Hematopoietic multipotent progenitor cell treated with erythropoietin and hydrocortisone succinate and interleukin-3 and kit ligand, for 6 days (in vitro differentiated cells): ENCODE results near the gene CITED1.

Experiments used
- DNase-seq: peaks from one replicate; pipeline ENCODE4 v3.0.0-alpha.2; 2015

The CITED1 gene

DNA sequence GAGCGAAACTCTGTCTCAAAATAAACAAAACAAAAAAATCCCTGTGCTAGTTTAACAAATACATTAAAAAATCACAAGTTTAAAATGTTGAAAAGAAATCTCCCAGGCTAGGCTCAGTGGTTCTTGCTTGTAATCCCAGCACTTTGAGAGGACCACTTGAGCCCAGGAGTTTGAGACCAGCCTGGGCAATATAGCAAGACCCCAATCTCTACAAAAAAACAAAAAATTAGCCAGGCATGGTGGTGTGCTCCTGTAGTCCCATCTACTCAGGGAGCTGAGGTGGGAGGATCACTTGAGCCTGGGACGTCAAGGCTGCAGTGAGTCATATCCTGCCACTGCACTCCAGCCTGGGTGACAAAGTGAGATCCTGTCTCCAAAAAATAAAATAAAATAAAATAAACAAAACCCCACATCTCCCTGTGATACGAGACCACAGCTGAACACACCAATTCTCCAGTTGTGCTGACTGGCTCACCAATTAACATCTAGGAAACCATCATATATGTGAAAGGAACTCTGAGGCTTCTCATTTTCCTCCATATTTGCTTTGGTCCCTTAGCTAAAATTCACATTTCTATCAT lies 36.0 kb downstream of the CITED1 start:
- no peak for DNase-seq

DNA sequence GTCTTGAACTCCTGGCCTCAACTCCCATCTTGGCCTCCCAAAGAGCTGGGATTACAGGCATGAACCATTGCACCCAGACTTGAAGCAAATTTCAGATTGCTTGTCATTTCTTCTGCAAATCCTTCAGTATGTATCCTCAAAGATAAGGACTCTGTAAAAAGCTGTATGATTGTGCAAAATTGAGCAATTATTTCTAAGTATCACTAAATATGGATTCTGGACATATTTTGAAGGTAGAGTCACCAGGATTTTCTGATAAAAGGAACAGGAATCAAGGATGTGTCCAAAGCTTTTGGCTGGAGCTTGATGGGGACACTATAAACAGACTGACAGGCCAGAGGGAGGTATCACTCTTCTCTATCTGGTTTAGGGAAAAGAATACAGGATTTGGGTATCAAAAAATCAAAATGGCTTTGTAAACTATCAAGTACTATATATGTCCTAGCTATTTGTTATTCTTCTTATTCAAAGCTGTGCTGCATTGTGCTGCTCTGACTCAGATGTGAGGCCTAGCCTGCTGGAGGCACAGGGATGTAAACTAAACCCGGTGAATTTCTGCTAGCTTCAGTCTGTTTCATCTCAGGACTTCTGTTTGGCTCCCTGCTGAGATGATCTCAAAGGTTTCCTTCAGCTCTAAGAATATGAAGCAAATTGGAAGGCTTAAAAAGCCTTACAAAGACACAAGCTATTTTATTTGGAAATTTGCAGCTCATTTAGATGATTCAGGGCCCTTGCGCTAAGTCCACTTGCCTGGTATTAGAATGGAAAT lies 36.9 kb downstream of the CITED1 start:
- DNase-seq, result no peak

DNA sequence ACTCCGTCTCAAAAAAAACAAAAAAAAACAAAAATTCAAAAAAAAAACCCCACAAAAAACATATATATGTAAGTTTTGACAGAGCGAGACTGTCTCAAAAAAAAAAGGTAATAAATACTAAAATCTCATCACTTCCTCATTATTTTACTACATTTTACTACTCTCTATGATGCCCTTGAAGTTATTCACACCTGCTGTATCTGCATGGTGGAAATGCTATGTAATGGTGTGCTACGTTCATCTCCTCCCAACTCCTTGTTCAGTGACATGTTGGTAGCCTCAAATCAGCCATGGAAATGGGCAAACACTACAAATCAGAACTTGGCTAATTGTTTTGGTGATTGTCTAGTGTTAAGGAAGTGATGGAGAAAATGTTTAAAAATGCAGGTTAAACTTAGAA lies 40.5 kb downstream of the CITED1 start:
- no peak for DNase-seq

DNA sequence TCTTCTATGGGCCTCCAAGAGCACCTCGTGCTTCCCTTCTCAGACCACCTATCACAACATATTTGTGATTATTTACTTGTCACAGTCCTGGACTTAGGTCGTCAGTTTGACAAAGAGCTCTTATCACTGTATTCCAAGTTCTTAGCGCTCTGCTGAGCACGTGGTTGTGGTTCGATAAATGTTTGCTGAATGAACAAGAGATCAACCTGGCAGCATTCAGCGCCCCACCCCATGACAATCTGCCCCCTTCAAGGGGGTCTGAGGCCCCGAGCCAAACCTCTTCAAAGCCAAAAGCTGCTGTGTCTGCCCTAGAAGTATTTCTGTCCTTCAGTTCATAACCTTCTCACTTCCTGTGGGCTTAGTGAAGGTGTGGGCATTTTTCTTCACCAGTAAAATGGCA lies 43.6 kb downstream of the CITED1 start:
- DNase-seq, result peak; percentile 57

DNA sequence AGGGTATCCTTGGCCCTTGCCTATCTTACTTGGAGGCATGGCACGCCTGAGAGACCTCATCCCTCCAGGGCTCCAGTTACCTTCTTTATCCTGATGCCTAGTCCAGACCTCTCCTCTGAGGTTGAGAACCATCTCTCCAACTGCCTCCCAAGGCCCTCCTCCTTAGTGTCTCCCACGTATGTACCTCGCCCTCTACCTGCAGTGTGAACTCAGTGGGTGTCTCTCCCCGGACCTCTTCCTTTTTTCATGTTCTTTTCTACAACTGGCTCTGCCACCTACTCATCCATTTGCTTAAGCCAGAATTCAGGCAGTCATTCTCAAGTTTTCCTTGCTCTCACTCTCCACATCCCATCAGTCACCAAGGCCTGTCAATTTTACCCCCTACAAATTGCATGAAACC lies 45.3 kb downstream of the CITED1 start:
- no peak for DNase-seq

DNA sequence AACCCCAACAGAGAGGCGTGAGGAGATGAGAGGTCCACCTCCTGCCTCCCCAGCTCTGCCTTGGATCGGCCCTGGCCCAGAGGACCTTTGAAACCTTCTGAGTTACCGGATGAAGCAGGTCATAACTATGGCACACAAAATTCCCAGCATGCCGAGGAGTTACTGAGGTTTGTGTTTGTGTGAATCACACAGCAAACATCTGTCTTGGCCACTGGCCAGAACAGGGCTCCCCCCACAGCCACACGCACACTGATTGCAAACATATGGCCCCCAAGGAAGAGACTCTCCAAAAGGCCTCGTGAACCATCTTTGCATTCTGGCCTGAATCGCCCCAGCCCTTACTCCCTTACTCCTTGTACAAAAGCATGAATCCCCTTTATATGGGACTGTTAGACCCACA lies 47.5 kb downstream of the CITED1 start:
- no peak for DNase-seq

DNA sequence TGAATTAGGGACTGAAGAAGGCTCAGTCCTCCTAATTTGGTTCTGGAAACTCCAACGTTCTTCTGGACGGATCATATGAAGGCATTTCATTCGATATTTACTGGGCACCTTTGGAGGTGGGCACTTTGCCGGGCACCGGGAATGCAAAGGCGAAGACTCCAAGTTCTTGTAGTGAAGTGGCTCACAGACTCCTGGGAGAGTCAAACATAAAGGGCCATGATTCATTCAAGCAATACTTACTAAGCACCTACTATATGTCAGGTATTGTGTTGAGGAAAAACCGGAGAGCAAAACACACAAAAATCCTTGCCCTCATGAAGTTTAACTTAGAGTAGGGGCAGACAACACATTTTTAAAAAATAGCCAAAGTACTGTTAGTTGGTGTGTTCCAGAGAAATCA lies 49.9 kb downstream of the CITED1 start:
- DNase-seq, result no peak

DNA sequence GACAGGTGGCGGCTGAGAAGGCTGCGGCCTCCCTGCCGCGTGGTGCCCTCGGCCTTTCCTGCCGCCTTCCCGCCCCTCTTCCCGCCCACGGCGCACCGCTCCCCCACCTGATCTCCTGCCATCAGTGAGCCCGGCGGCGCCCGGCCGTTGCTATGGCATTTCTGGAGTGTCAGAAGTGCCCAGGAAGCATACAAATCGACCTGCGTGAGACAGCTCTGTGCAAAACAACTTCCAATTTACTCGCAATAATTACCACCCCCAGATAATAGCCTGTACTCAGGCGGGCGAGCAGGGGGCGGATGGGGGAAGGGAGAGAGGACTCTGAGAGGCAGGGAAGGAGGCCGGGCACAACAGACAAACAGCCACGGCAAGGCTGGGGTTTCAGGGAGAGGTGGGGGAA lies 50.3 kb downstream of the CITED1 start:
- DNase-seq, result no peak

DNA sequence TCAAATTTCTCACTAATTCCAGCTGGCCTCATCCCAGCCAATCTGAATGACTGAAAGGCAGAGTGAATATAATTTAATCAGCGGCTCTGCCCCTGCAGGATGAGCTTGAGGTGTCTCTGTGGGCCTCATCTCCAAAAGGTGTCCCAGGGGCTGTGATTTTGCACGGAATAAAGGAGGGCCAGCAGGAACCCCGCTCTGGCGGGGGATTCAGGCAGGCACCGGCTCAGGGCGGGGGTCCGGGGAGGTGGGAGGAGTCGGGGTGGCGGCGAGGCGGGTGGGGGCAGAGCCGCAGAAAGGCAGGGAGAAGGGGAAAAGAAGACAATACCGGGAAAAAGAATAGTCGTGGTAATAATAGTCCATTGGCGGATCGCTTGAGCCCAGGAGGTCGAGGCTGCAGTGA lies 50.9 kb downstream of the CITED1 start:
- no peak for DNase-seq

DNA sequence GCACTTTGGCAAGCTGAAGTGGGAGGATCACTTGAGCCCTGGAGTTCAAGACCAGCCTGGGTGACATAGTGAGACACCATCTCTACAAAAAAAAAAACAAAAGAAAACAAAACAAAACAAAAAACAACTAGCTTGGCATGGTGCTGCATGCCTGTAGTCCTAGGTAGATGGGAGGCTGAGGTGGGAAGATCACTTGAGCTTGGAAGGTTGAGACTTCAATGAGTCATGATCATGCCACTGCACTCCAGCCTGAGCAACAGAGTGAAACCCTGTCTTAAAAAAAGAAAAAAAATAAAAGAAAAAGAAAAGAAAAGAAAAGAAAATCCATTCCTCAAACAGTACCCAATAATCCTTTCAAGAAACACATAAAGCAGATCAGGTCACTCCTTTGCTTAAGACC lies 52.0 kb downstream of the CITED1 start:
- DNase-seq, result no peak
